ENCODE results near the gene MCTP1.
A peak's percentile ranks its signal among the peaks of the same experiment; 100 is the strongest.

The MCTP1 gene

GRCh38 chr5:94698197-94698596, 586.7 kb downstream of the MCTP1 start:
- DNase-seq (ENCODE audit: low spot score): no peak

GRCh38 chr5:94694671-94695070, 590.2 kb downstream of the MCTP1 start:
- DNase-seq (ENCODE audit: low spot score): no peak

- no peak for DNase-seq (ENCODE audit: low spot score)
Measured at GRCh38 chr5:94693845-94694370, 591.0 kb downstream of the MCTP1 start.

- DNase-seq (ENCODE audit: low spot score): peak; percentile 46
Measured at GRCh38 chr5:94693043-94693822, 591.7 kb downstream of the MCTP1 start.

GRCh38 chr5:94692581-94692980, 592.3 kb downstream of the MCTP1 start:
- DNase-seq (ENCODE audit: low spot score): no peak

GRCh38 chr5:94691949-94692348, 592.9 kb downstream of the MCTP1 start:
- DNase-seq (ENCODE audit: low spot score): no peak

- no peak for DNase-seq (ENCODE audit: low spot score)
Measured at GRCh38 chr5:94691291-94691690, 593.6 kb downstream of the MCTP1 start.

- DNase-seq (ENCODE audit: low spot score): no peak
Measured at GRCh38 chr5:94690778-94691177, 594.1 kb downstream of the MCTP1 start.

GRCh38 chr5:94689908-94690307, 595.0 kb downstream of the MCTP1 start:
- DNase-seq (ENCODE audit: low spot score): no peak

- DNase-seq (ENCODE audit: low spot score): no peak
Measured at GRCh38 chr5:94682814-94683520, 601.9 kb downstream of the MCTP1 start.

GRCh38 chr5:94675965-94676618, 608.8 kb downstream of the MCTP1 start:
- no peak for DNase-seq (ENCODE audit: low spot score)

- no peak for DNase-seq (ENCODE audit: low spot score)
Measured at GRCh38 chr5:94674490-94675382, 610.2 kb downstream of the MCTP1 start.

GRCh38 chr5:94672746-94673145, 612.1 kb downstream of the MCTP1 start:
- no peak for DNase-seq (ENCODE audit: low spot score)

GRCh38 chr5:94670726-94671125, 614.2 kb downstream of the MCTP1 start:
- DNase-seq (ENCODE audit: low spot score): peak; percentile 13

- no peak for DNase-seq (ENCODE audit: low spot score)
Measured at GRCh38 chr5:94667937-94668336, 617.0 kb downstream of the MCTP1 start.

- no peak for DNase-seq (ENCODE audit: low spot score)
Measured at GRCh38 chr5:94661086-94661485, 623.8 kb downstream of the MCTP1 start.

GRCh38 chr5:94660506-94660905, 624.4 kb downstream of the MCTP1 start:
- DNase-seq (ENCODE audit: low spot score): no peak

- DNase-seq (ENCODE audit: low spot score): no peak
Measured at GRCh38 chr5:94658272-94658671, 626.6 kb downstream of the MCTP1 start.
